CD14-positive monocyte (primary cell): ENCODE measurements around the gene TOM1L2. TPM values are rescaled to one million over a fixed set of nuclear protein-coding genes. Genes with fewer than 3 reads are reported as not detected.

ENCODE experiments used
- DNase-seq, 3 donors: peaks; one replicate each; pipeline ENCODE4 v3.0.0-alpha.2; 2011 to 2022
- H2AFZ ChIP-seq: 2 replicates; pipeline ENCODE4 v1.6.0; 2012; ENCODE audit warnings: mild to moderate bottlenecking, low read depth, low read length, inconsistent platforms; ENCODE audit not compliant: insufficient read depth, poor library complexity, severe bottlenecking
- H3K27ac ChIP-seq, 2 donors: 1 replicate in 1 of 2; 2 replicates in 1 of 2; pipeline ENCODE4 v1.5.1; 2012 to 2013; ENCODE audit warnings: low read length in 2 of 2, control low read depth in 1 of 2, inconsistent platforms in 1 of 2, low read depth in 1 of 2, mild to moderate bottlenecking in 1 of 2
- H3K27me3 ChIP-seq, 2 donors: one replicate each; pipeline versions ENCODE4 v1.6.0 to v1.6.1; 2011 to 2013; ENCODE audit warnings: low read length in 2 of 2; ENCODE audit not compliant: control insufficient read depth in 2 of 2, insufficient read depth in 2 of 2
- H3K36me3 ChIP-seq, 2 donors: replicated peaks in 1 of 2; 1 replicate in 1 of 2; 2 replicates in 1 of 2; pipeline versions ENCODE4 v1.5.1 to v1.6.1; 2012 to 2013; ENCODE audit warnings: low read length in 2 of 2, control low read depth in 1 of 2, inconsistent platforms in 1 of 2, mild to moderate bottlenecking in 1 of 2; ENCODE audit not compliant: insufficient read depth in 2 of 2, control insufficient read depth in 1 of 2
- H3K4me1 ChIP-seq, 2 donors: 1 replicate in 1 of 2; 2 replicates in 1 of 2; pipeline versions ENCODE4 v1.5.1 to v1.6.1; 2012 to 2013; ENCODE audit warnings: low read length in 2 of 2, control low read depth in 1 of 2, inconsistent platforms in 1 of 2, mild to moderate bottlenecking in 1 of 2, moderate library complexity in 1 of 2; ENCODE audit not compliant: insufficient read depth in 2 of 2, control insufficient read depth in 1 of 2
- H3K4me2 ChIP-seq: replicated peaks from 2 replicates; pipeline ENCODE3; 2012; ENCODE audit warnings: low read length, moderate library complexity, mild to moderate bottlenecking; ENCODE audit not compliant: poor library complexity, severe bottlenecking; ENCODE audit errors: extremely low read depth
- H3K4me3 ChIP-seq, 3 experiments: fragments of 200-600 bp in 1 of 3; sonication (generic) in 1 of 3; replicated peaks in 1 of 3; 1 replicate in 2 of 3; 2 replicates in 1 of 3; pipeline ENCODE4 v1.5.1; 2011 to 2013; ENCODE audit warnings: low read length in 3 of 3, mild to moderate bottlenecking in 3 of 3, control low read depth in 2 of 3, low read depth in 2 of 3, inconsistent platforms in 1 of 3, moderate library complexity in 1 of 3
- H3K79me2 ChIP-seq: 2 replicates; pipeline ENCODE4 v1.6.0; 2012; ENCODE audit warnings: mild to moderate bottlenecking, control low read depth, inconsistent platforms, low read length, moderate library complexity; ENCODE audit not compliant: insufficient read depth
- H3K9ac ChIP-seq: 2 replicates; pipeline ENCODE4 v1.6.0; 2017; ENCODE audit warnings: low read length, mild to moderate bottlenecking; ENCODE audit not compliant: insufficient read depth, poor library complexity, severe bottlenecking
- H3K9me3 ChIP-seq, 2 donors: replicated peaks in 1 of 2; 1 replicate in 1 of 2; 2 replicates in 1 of 2; pipeline versions ENCODE4 v1.5.1 to v1.6.1; 2012 to 2013; ENCODE audit warnings: low read length in 2 of 2, control low read depth in 1 of 2; ENCODE audit not compliant: control insufficient read depth in 1 of 2, insufficient read depth in 1 of 2
- H4K20me1 ChIP-seq: 2 replicates; pipeline ENCODE4 v1.6.0; 2012; ENCODE audit warnings: mild to moderate bottlenecking, low read length, control low read depth, moderate library complexity; ENCODE audit not compliant: insufficient read depth
- H3K27ac Mint-ChIP-seq, 7 donors: one replicate each; pipeline ENCODE4 v1.8.0; 2020; ENCODE audit warnings: mild to moderate bottlenecking in 7 of 7, mixed read lengths in 7 of 7, moderate library complexity in 6 of 7, inconsistent platforms in 2 of 7
- H3K27me3 Mint-ChIP-seq, 3 donors: one replicate each; pipeline ENCODE4 v1.8.0; 2021 to 2022; ENCODE audit warnings: low read depth in 3 of 3, mild to moderate bottlenecking in 3 of 3, mixed read lengths in 3 of 3, moderate library complexity in 3 of 3, inconsistent platforms in 1 of 3
- H3K36me3 Mint-ChIP-seq, 2 donors: one replicate each; pipeline ENCODE4 v1.8.0; 2020; ENCODE audit warnings: mixed read lengths in 2 of 2, inconsistent platforms in 1 of 2, mild to moderate bottlenecking in 1 of 2
- H3K4me1 Mint-ChIP-seq: one replicate; pipeline ENCODE4 v1.8.0; 2020; ENCODE audit warnings: mild to moderate bottlenecking, mixed read lengths
- H3K4me3 Mint-ChIP-seq, 2 donors: one replicate each; pipeline ENCODE4 v1.8.0; 2020; ENCODE audit warnings: mild to moderate bottlenecking in 2 of 2, mixed read lengths in 2 of 2, moderate library complexity in 1 of 2
- H3K9me3 Mint-ChIP-seq, 7 donors: one replicate each; pipeline ENCODE4 v1.8.0; 2020 to 2022; ENCODE audit warnings: mixed read lengths in 7 of 7, mild to moderate bottlenecking in 6 of 7, moderate library complexity in 6 of 7, inconsistent platforms in 2 of 7
- WGBS: methylation state at CpG from one replicate; pipeline ENCODE4 v1.1.5; 2013; ENCODE audit warnings: missing lambda C conversion rate; ENCODE audit not compliant: insufficient coverage; 5-methylcytosine and 5-hydroxymethylcytosine counted together
- intact Hi-C, 2 donors: fragments of 100-400 bp; cut with micrococcal nuclease; formaldehyde crosslinking; loops; one replicate each; pipeline versions ENCODE4 v1.15.0 to v1.15.1; 2023
- polyA plus RNA-seq, 3 donors: library from polyadenylated mRNA; depleted of rRNA in 1 of 3; unstranded in 2 of 3; stranded (reverse) in 1 of 3; fragments of 300-500 nt in 2 of 3; fragments of >200 nt in 1 of 3; fragmentation: Illumina TruSeq in 2 of 3; gene quantifications; 1 replicate in 2 of 3; 2 replicates in 1 of 3; pipeline ENCODE4 v1.2.3, GENCODE V29; 2012 to 2021
- TF ChIP-seq, protein P1 (sequence below): fragments of 200-600 bp; IDR thresholded peaks from one replicate; pipeline ENCODE4 v1.8.0; 2022; ENCODE audit warnings: antibody characterized with exemption, mild to moderate bottlenecking

Gene TOM1L2
- polyA plus RNA-seq, 3 donors: 1.7 to 28.2 (median 2.8) TPM

DNA sequence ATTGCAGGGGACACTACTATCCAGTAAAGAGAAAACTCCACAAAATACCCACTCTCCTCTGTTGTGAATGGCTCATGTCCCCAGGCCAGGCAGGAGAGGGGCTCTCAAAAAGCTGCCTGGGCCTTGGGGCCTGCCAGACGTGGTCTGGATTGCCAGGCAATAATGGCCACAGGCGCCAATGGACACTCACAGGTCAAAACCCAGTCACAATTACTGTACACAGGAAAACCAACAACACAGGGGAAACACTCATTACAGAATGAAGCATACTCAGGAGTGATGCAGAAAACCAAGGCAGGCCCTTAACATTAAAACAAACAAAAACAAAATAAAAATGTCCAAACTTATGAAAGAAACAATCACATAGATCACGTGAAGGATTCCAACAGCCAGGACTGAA lies 100.3 kb downstream of the TOM1L2 start:
- peaks cover 64 to 77% of the 10 kb centered on the region in 2 donors for H3K36me3 Mint-ChIP-seq
- H3K79me2 ChIP-seq: no peaks in the 10 kb centered on the region
- no peak overlapping the region for H2AFZ ChIP-seq
- no peaks in the 10 kb centered on the region for H4K20me1 ChIP-seq
- peaks cover 44 to 79% of the 10 kb centered on the region in 2 donors for H3K36me3 ChIP-seq
- intact Hi-C loops: no loop called here
- H3K4me2 ChIP-seq: no peak overlapping the region
- no peak overlapping the region for H3K27ac ChIP-seq
- H3K4me1 Mint-ChIP-seq: peaks cover 4% of the 10 kb centered on the region
- no peaks in the 10 kb centered on the region for H3K27me3 ChIP-seq
- no peak for DNase-seq
- no peak overlapping the region for H3K4me3 ChIP-seq
- no peaks in the 10 kb centered on the region for H3K9me3 Mint-ChIP-seq
- H3K27me3 Mint-ChIP-seq: no peaks in the 10 kb centered on the region
- no peak overlapping the region for H3K27ac Mint-ChIP-seq
- WGBS: 100% methylated on average over 2 of the region's 3 CpGs
- TF ChIP-seq, protein P1, sequence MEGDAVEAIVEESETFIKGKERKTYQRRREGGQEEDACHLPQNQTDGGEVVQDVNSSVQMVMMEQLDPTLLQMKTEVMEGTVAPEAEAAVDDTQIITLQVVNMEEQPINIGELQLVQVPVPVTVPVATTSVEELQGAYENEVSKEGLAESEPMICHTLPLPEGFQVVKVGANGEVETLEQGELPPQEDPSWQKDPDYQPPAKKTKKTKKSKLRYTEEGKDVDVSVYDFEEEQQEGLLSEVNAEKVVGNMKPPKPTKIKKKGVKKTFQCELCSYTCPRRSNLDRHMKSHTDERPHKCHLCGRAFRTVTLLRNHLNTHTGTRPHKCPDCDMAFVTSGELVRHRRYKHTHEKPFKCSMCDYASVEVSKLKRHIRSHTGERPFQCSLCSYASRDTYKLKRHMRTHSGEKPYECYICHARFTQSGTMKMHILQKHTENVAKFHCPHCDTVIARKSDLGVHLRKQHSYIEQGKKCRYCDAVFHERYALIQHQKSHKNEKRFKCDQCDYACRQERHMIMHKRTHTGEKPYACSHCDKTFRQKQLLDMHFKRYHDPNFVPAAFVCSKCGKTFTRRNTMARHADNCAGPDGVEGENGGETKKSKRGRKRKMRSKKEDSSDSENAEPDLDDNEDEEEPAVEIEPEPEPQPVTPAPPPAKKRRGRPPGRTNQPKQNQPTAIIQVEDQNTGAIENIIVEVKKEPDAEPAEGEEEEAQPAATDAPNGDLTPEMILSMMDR: no peak
- H3K4me1 ChIP-seq: no peaks in the 10 kb centered on the region
- no peak overlapping the region for H3K4me3 Mint-ChIP-seq
- no peak overlapping the region for H3K9ac ChIP-seq
- no peaks in the 10 kb centered on the region for H3K9me3 ChIP-seq

DNA sequence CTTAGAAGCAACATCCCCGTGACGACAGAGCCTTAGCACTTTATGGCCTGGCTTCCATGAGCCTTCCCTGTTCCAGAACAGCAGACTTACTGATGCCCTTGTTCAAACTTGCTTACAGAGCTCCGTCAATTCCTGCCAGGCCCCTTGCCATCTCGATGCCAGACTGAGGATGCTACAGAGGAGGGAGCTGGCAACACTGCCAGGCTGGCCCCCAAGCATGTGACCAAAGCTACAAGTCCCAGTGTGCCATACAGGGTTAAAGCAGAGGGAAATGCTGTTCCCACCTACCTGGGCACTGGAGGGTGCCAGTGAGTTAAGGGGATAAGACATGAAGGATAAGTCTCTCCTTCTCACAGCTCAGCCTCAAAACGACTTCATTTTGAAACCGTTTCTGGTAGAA lies 102.0 kb downstream of the TOM1L2 start:
- no peak overlapping the region for H3K4me3 ChIP-seq
- H3K9me3 ChIP-seq: no peaks in the 10 kb centered on the region
- Mint-ChIP-seq H3K4me1 (peaks cover 4% of the 10 kb centered on the region), H3K27me3 (no peaks in the 10 kb centered on the region), H3K36me3 (peaks cover 53 to 77% of the 10 kb centered on the region in 2 donors), H3K4me3 (no peak overlapping the region), H3K9me3 (no peaks in the 10 kb centered on the region), H3K27ac (no peak overlapping the region)
- intact Hi-C loops: no loop called here
- no peak overlapping the region for H3K9ac ChIP-seq
- no peak overlapping the region for H3K27ac ChIP-seq
- H3K79me2 ChIP-seq: no peaks in the 10 kb centered on the region
- no peak overlapping the region for H3K4me2 ChIP-seq
- 94% methylated on average over 4 of the region's 6 CpGs for WGBS
- H3K27me3 ChIP-seq: no peaks in the 10 kb centered on the region
- H4K20me1 ChIP-seq: no peaks in the 10 kb centered on the region
- H3K4me1 ChIP-seq: no peaks in the 10 kb centered on the region
- no peak overlapping the region for H2AFZ ChIP-seq
- DNase-seq: no peak
- H3K36me3 ChIP-seq: peaks cover 38 to 76% of the 10 kb centered on the region in 2 donors
- TF ChIP-seq, protein P1: no peak
